OCI-LY3 (cell line): ENCODE results near the gene SLC24A1.

ENCODE experiments used
- H2AFZ ChIP-seq: fragments of 200-600, 300-600 bp; shearing (Covaris generic); 2 replicates; pipeline ENCODE4 v1.6.0; 2014; ENCODE audit warnings: antibody characterized with exemption, low read depth, low read length
- H3K27ac ChIP-seq: fragments of 200-600, 300-600 bp; sonication (generic); 2 replicates; pipeline ENCODE4 v1.5.1; 2014; ENCODE audit warnings: mild to moderate bottlenecking, low read length, moderate library complexity, mixed read lengths
- H3K27me3 ChIP-seq: fragments of 200-600, 300-600 bp; sonication (generic); 2 replicates; pipeline ENCODE4 v1.6.1; 2014; ENCODE audit warnings: low read depth, low read length, mixed read lengths
- H3K36me3 ChIP-seq: fragments of 200-600, 300-600 bp; sonication (generic); replicated peaks from 2 replicates; pipeline ENCODE3; 2014; ENCODE audit warnings: low read depth, low read length, mixed read lengths
- H3K4me1 ChIP-seq: fragments of 300-600, 200-600 bp; sonication (generic); 2 replicates; pipeline ENCODE4 v1.6.1; 2014; ENCODE audit warnings: low read length, mixed read lengths
- H3K4me2 ChIP-seq: fragments of 200-600, 300-600 bp; sonication (generic); 2 replicates; pipeline ENCODE4 v1.6.1; 2014; ENCODE audit warnings: low read length, mixed read lengths
- H3K4me3 ChIP-seq: fragments of 300-600, 200-600 bp; sonication (generic); 2 replicates; pipeline ENCODE4 v1.5.1; 2014; ENCODE audit warnings: antibody characterized with exemption, mild to moderate bottlenecking, low read length, moderate library complexity
- H3K79me2 ChIP-seq: fragments of 300-600, 200-600 bp; shearing (Covaris generic); 2 replicates; pipeline ENCODE4 v1.6.1; 2014; ENCODE audit warnings: mild to moderate bottlenecking, low read length, mixed read lengths
- H3K9ac ChIP-seq: fragments of 300-600, 200-600 bp; shearing (Covaris generic); 2 replicates; pipeline ENCODE4 v1.6.0; 2014; ENCODE audit warnings: mild to moderate bottlenecking, low read length, moderate library complexity
- H3K9me3 ChIP-seq: fragments of 200-600, 300-600 bp; shearing (Covaris generic); 2 replicates; pipeline ENCODE4 v1.6.1; 2014; ENCODE audit warnings: low read length, mixed read lengths; ENCODE audit not compliant: insufficient read depth
- H4K20me1 ChIP-seq: fragments of 200-600, 300-600 bp; sonication (generic); 2 replicates; pipeline ENCODE4 v1.6.1; 2016; ENCODE audit warnings: low read length, mixed read lengths; ENCODE audit not compliant: insufficient read depth
- CTCF ChIP-seq: fragments of 200-600, 300-600 bp; sonication (generic); IDR thresholded peaks from 2 replicates; pipeline ENCODE4 v1.5.1; 2014; ENCODE audit warnings: antibody characterized with exemption, low read length, low read depth
- EZH2phosphoT487 ChIP-seq: fragments of 200-600 bp; shearing (Covaris generic); IDR thresholded peaks from 2 replicates; pipeline ENCODE4 v1.6.1; 2018; ENCODE audit warnings: antibody characterized with exemption, mixed run types, low read depth

SLC24A1 gene

GRCh38 chr15:65653341-65653740 lies 31.6 kb downstream of the SLC24A1 start:
- H2AFZ ChIP-seq, result no peak overlapping the region
- H3K27ac ChIP-seq, result no peak overlapping the region
- no peak overlapping the region for H3K9ac ChIP-seq
- no peaks in the 10 kb centered on the region for H3K79me2 ChIP-seq
- H3K4me3 ChIP-seq, result no peak overlapping the region
- H3K4me2 ChIP-seq, result no peak overlapping the region
- H4K20me1 ChIP-seq, result no peaks in the 10 kb centered on the region
- TF ChIP-seq CTCF (no peak), EZH2phosphoT487 (no peak)
- peaks cover 49% of the 10 kb centered on the region for H3K36me3 ChIP-seq
- H3K4me1 ChIP-seq, result no peaks in the 10 kb centered on the region; the same call in 1 of the 2 replicates
- H3K27me3 ChIP-seq, result no peaks in the 10 kb centered on the region
- H3K9me3 ChIP-seq, result no peaks in the 10 kb centered on the region

- H3K27me3 ChIP-seq, result no peaks in the 10 kb centered on the region
- TF ChIP-seq CTCF (no peak), EZH2phosphoT487 (no peak)
- no peak overlapping the region for H3K4me2 ChIP-seq
- no peaks in the 10 kb centered on the region; the same call in 1 of the 2 replicates for H3K4me1 ChIP-seq
- no peak overlapping the region for H2AFZ ChIP-seq
- no peaks in the 10 kb centered on the region for H4K20me1 ChIP-seq
- no peak overlapping the region for H3K9ac ChIP-seq
- H3K4me3 ChIP-seq, result no peak overlapping the region
- H3K36me3 ChIP-seq, result peaks cover 51% of the 10 kb centered on the region
- H3K9me3 ChIP-seq, result no peaks in the 10 kb centered on the region
- H3K27ac ChIP-seq, result no peak overlapping the region
- H3K79me2 ChIP-seq, result no peaks in the 10 kb centered on the region
Measured at GRCh38 chr15:65653801-65654521, 32.2 kb downstream of the SLC24A1 start.

GRCh38 chr15:65655026-65655425 lies 33.3 kb downstream of the SLC24A1 start:
- Histone ChIP-seq H3K4me3 (no peak overlapping the region), H3K4me2 (no peak overlapping the region), H3K9me3 (no peaks in the 10 kb centered on the region), H4K20me1 (no peaks in the 10 kb centered on the region), H3K4me1 (no peaks in the 10 kb centered on the region; the same call in 1 of the 2 replicates), H3K27ac (no peak overlapping the region), H3K9ac (no peak overlapping the region), H3K79me2 (no peaks in the 10 kb centered on the region), H3K36me3 (peaks cover 57% of the 10 kb centered on the region), H3K27me3 (no peaks in the 10 kb centered on the region), H2AFZ (no peak overlapping the region)
- no peak for TF ChIP-seq CTCF
- TF ChIP-seq EZH2phosphoT487, result no peak

GRCh38 chr15:65655457-65655856 lies 33.7 kb downstream of the SLC24A1 start:
- TF ChIP-seq CTCF, result no peak
- TF ChIP-seq EZH2phosphoT487, result no peak
- Histone ChIP-seq H2AFZ (no peak overlapping the region), H4K20me1 (no peaks in the 10 kb centered on the region), H3K36me3 (peaks cover 60% of the 10 kb centered on the region), H3K4me2 (no peak overlapping the region), H3K79me2 (no peaks in the 10 kb centered on the region), H3K27ac (no peak overlapping the region), H3K4me1 (no peaks in the 10 kb centered on the region; the same call in 1 of the 2 replicates), H3K9ac (no peak overlapping the region), H3K4me3 (no peak overlapping the region), H3K9me3 (no peaks in the 10 kb centered on the region), H3K27me3 (no peaks in the 10 kb centered on the region)
